CMK (cell line): ENCODE measurements around the gene CNKSR1.

Experiments used
- DNase-seq: peaks from one replicate; pipeline ENCODE4 v3.0.0-alpha.2; 2010; ENCODE audit warnings: low read depth

Gene CNKSR1

GRCh38 chr1:26160527-26161414 is 16.5 kb upstream of the CNKSR1 start:
- no peak for DNase-seq

DNA sequence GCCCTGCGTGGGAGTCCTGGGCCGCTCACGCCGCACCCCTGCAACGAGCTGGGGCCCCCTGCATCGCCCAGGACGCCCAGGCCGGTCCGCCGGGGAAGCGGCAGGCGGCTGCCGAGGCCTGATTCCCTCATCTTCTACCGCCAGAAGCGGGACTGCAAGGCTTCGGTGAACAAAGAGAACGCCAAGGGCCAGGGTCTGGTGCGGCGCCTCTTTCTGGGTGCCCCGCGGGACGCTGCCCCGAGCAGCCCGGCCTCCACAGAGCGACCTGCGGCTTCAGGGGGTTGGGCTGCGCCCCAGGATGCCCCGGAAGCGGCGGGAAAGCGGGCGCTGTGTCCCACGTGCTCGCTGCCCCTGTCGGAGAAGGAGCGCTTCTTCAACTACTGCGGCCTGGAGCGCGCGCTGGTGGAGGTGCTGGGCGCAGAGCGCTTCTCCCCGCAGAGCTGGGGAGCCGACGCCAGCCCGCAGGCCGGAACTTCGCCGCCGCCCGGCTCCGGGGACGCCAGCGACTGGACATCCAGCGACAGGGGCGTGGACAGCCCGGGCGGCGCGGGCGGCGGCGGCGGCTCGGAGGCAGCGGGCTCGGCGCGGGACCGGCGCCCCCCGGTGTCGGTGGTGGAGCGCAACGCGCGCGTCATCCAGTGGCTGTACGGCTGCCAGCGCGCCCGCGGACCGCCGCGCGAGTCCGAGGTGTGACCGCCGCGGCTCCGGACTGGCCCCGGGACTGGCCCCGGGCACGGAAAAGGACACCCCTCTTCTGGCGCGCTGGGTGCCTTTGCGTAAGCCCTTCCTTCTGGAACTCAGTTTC is 15.7 kb upstream of the CNKSR1 start:
- peak; percentile 63 for DNase-seq

DNA sequence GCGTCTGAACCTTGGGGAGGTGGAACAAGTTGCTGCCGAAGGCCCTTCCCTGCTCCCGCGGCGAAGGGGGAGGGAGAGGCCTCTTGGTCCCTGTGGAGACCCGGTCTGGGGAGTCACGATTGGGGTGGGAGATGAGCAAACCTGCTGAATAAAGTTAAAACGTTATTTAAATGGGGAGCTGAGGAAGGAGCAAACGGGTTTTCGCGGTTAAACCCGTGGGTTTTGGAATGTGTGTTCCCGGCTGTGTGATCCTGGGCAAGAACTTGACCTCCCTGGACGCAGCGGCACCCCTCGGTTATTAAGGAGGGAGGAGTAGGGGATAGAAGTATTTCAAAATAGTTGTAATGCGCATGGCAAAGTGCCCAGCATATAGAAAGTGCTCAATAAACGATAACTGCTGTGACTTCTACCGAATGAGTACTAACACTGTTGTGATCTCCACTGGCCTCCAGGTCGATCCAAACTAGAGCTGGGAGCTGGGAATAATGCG is 15.0 kb upstream of the CNKSR1 start:
- DNase-seq, result no peak

- DNase-seq, result no peak
These were observed 13.6 kb upstream of the CNKSR1 start for GRCh38 chr1:26163684-26164035.

DNA sequence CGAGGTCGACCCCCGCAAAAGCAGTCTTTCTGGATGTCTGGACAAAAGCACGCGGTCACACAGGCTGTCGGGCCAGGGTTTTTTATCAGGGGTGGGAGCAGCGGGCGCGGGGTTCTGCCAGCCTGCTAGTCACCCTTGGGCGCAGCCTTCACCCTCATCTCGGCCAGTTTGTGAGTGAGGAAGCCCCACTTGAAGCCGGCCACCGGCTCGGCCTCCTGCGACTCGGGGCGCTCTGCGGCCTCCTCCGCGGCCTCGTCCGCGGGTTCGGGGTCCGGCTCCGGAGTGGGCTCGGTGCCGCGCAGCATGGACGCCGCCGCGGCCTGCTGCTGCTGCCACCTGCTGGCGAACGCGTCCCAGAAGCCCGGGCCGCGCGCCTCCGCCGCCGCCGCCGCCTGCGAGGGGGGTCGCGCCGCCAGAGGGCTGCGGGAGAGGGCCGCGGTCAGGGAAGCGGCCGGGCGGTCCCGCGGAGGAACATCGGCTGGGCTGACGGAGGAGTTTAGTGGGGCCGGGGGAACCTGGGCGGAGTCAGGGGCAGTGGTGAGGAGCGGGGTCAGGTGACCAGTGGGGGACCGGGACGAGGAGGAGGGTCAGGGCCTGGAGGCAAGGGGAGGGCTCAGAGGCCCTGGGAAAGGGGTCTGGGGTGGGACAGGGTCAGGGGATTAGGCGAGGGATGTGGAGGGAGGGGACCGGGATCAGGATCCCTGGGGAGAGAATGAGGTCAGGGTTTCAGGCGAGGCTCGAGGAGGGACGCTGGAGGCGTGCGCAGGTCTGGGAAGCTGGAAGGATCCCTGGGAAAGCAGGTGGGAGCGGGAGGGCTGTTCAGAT is 13.0 kb upstream of the CNKSR1 start:
- peak; percentile 50 for DNase-seq

- DNase-seq, result no peak
These were observed 12.1 kb upstream of the CNKSR1 start for GRCh38 chr1:26164861-26165842.

DNA sequence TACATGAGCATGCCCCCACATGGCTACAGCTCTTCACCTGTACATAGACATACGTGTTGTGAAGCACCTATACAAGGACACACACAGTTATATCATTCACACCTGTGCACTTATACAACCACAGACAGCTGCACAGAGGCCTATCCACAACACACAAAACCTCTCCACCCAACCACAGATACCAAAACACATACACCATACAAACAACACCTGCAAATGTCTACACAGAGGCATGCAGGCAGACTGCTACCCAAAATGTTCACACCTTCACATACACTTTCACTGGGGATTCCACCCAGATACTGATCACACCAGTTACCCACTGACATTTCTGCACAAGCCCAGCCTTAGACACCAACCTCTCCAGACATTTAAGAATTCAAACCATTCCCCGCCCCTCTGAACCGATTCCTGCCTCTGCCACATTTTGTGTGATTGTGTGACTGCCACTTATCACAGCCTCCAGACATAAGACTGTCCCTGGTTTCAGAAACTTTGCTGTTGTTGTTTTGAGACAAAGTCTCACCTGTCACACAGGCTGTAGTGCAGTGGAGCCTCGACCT is 10.5 kb upstream of the CNKSR1 start:
- DNase-seq, result no peak

DNA sequence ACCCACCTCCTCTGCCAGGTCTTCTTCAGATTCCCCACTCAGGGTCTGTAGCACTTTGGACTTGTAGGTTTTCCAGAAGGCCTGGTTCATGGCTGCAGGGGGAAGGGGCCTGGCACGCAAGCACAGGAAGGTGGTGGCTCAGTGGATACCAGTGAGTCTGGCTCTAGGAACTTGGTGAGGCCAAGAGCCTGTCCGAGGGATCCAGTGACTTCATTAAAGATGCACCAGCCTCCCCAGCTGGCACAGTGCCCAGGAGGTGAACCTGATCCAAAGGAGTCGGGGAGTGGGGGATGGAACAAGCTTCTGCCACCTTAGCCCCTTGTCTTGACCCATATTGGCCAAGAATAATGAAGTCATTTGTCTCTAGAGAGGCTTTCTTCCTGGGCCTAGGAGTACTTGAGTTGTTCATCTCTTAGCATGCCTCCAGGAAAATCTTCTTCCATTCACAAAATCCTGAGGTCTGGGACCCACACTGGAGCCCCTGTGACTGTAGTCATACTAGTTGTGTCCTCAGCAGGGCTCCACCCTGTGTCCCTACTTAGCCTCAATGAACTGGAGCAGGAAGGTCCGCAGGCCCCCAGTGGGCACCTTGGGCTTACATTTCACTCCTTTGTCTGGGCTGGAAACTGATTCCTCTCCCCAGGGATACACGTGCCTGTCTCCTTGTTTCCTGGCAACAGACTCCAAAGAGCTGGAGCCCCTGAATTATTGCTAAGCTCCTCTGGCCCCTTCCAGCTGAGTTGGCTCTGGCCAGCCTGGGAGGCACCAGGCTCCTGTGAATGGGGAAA is 8.7 kb upstream of the CNKSR1 start, which contains the start of gene C1orf232:
TSS of gene C1orf232 (minus strand) at position 554 of the 788 bp plus-strand sequence. CDS start at position 90, 464 bp downstream.
- DNase-seq, result no peak

GRCh38 chr1:26169198-26169554 is 8.1 kb upstream of the CNKSR1 start:
- no peak for DNase-seq

- peak; percentile 91 for DNase-seq
These were observed 7.4 kb upstream of the CNKSR1 start, which contains the start of gene ZNF593 for GRCh38 chr1:26169669-26170471. Gene ZNF593 (plus strand): TSS chr1:26169908. CDS start chr1:26169984, 76 bp downstream.

DNA sequence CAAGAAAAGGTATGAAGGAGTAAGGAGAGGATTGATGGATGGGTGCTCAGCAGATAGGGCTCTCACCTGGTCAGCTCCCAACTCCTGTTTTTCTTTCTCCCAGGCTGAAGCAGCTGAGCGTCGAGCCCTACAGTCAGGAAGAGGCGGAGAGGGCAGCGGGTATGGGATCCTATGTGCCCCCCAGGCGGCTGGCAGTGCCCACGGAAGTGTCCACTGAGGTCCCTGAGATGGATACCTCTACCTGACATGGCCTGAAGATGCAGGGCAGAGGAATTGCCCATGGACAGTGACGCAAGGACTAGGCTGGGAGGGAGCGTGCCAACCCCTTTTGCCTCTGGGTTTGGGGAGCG is 6.8 kb upstream of the CNKSR1 start:
- DNase-seq, result no peak

- no peak for DNase-seq
These were observed 5.9 kb upstream of the CNKSR1 start, which contains the start of gene ZNF593OS for GRCh38 chr1:26171084-26172072. Gene ZNF593OS (minus strand): TSS chr1:26171832. CDS start chr1:26171661, 171 bp downstream.

- no peak for DNase-seq
These were observed 1.9 kb upstream of the CNKSR1 start for GRCh38 chr1:26175346-26175745.

DNA sequence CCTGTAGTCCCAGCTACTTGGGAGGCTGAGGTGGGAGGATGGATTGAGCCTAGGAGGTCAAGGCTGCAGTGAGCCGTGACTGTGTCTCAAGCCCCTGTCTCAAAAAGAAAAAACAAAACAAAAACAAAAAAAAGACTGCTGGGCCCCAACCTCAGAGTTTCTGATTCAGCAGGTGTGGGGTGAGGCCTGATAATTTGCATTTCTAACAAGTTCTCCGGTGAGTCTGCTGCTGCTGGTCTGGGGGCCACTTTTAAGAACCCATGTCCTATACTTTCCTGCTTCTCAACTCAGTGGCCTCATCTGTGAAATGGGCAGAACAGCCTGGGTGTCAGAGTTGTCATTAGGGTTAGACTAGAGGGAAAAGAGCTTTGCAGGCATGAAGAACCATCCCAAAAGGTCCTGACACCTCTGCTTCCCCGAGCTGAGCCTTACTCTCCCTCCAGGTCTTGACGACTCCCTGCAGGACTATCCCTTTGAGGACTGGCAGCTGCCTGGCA is 2.8 kb downstream of the CNKSR1 start:
- DNase-seq, result no peak

GRCh38 chr1:26181586-26182382 is 4.5 kb downstream of the CNKSR1 start:
- no peak for DNase-seq

DNA sequence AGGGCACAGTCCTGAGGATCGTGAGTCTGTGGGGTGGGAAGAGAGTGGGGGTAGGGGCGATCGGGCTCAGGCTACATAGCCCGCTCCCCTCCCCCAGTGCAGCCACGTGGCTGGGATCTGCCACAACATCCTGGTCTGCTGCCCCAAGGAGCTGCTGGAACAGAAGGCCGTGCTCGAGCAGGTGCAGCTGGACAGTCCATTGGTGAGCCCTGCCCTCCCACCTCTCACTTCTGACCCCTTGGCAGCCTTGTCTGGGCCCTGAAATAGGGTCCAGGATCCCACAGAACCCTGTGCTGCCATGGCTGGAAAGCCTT is 5.0 kb downstream of the CNKSR1 start:
- DNase-seq, result no peak

GRCh38 chr1:26184086-26184485 is 6.8 kb downstream of the CNKSR1 start:
- no peak for DNase-seq
